Amniotic epithelial cell (primary cell): ENCODE data around the gene ZNF226.
"Not testable (repeated sequence)": the region's sequence is repeated elsewhere in the genome, so short reads cannot be mapped to it uniquely, and the experiment has no call there.

ENCODE experiments used
- DNase-seq: peaks from one replicate; pipeline ENCODE4 v3.0.0-alpha.2; 2010; ENCODE audit warnings: low read depth

ZNF226 gene

DNA sequence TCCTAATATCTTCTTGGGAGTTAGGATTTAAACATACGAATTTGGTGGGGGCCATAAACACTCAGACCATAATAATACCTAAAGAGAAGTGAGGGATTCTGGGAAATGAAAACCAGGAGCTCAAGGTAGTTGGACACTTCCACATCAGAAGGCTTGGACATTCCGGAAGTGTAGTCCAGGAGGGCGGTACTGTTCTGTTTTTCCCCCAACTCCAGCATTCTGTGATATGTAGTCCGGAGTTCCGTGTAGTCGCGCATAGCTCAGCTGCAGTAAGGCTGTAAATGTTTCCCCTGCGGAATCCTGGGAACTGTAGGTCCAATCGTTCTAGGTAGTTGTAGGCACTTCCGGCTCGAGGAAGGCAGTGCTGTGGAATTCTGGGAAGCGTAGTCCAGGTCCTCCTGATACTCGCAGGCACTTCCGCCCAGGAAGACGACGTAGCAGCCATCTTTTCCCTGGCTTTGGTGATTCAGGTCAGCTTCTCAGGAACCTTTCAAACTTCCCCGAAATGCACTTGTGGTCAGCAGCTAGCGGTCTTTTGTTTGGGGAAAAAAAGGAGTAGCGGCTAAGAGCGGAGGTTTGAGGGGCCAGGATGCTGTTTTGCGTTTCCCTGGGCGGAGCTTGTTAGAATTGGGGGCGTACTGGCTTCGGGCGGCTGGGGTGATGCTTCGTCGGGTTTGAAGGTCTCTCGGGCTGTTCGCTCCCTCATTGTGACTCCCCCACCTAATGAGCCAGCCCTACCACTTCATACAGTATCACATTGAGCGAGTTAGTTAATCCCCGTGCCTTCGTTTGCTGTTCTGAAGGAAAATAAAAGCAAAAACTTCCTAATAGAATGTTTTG is at the start of gene ZNF226:
Gene ZNF226, plus strand, starts transcription at position 428 of the 840 bp plus-strand sequence. CDS start 4,981 bp downstream, outside the sequence.
- DNase-seq = peak; percentile 100

DNA sequence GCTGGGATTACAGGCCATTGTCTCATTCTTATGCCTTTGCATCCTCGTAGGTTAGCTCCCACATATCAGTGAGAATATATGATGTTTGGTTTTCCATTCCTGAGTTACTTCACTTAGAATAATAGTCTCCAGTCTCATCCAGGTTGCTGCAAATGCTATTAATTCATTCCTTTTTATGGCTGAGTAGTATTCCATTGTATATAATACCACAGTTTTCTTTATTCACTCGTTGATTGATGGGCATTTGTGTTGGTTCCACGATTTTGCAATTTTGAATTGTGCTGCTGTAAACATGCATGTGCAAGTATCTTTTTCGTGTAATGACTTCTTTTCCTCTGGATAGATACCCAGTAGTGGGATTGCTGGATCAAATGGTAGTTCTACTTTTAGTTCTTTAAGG is 43.7 kb upstream of the ZNF226 start:
- not testable (repeated sequence) for DNase-seq

DNA sequence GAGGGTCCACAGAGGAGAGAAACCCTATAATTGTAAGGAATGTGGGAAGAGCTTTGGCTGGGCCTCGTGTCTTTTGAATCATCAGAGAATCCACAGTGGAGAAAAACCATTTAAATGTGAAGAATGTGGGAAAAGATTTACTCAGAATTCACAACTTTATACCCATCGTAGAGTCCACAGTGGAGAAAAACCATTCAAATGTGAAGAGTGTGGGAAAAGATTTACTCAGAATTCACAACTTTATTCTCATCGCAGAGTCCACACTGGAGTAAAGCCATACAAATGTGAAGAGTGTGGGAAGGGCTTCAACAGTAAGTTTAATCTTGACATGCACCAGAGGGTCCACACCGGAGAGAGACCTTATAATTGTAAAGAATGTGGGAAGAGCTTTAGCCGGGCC is 32.9 kb upstream of the ZNF226 start:
- DNase-seq = no peak

- peak; percentile 82 for DNase-seq
Measured at GRCh38 chr19:44141191-44142058, 23.5 kb upstream of the ZNF226 start, which contains the start of gene ZNF234. ZNF234 (plus strand) TSS chr19:44141554; CDS start chr19:44144633, 3,079 bp downstream.

- DNase-seq = peak; percentile 32
Measured at GRCh38 chr19:44142059-44142433, 22.9 kb upstream of the ZNF226 start.

- DNase-seq = no peak
Measured at GRCh38 chr19:44149776-44150175, 15.1 kb upstream of the ZNF226 start.

GRCh38 chr19:44151491-44151890 is 13.4 kb upstream of the ZNF226 start:
- no peak for DNase-seq

DNA sequence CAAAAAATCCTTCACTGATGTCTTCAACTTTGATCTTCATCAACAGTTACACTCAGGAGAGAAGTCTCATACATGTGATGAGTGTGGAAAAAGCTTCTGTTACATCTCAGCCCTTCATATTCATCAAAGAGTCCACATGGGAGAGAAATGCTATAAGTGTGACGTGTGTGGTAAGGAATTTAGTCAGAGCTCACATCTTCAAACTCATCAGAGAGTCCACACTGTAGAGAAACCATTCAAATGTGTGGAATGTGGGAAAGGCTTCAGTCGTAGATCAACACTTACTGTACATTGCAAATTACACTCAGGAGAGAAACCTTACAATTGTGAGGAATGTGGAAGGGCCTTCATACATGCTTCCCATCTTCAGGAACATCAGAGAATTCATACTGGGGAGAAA is 8.4 kb upstream of the ZNF226 start:
- DNase-seq = no peak

GRCh38 chr19:44163789-44164188 is 1.1 kb upstream of the ZNF226 start:
- DNase-seq = no peak

DNA sequence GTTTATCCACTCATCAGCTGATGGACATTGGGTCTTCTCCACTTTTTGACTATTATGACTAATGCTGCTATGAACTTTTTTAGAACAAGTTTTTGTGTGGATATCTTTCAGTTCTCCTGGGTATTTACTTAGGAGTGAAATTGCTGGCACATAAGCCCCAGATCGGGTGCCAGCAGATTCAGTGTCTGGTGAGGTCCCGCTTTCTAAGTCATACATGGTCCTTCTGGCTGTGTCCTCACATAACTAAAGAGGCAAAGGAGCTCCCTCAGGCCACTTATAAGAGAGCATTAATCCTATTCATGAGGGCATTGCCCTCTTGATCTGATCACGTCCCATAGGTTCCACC is 600 bp upstream of the ZNF226 start:
- no peak for DNase-seq

DNA sequence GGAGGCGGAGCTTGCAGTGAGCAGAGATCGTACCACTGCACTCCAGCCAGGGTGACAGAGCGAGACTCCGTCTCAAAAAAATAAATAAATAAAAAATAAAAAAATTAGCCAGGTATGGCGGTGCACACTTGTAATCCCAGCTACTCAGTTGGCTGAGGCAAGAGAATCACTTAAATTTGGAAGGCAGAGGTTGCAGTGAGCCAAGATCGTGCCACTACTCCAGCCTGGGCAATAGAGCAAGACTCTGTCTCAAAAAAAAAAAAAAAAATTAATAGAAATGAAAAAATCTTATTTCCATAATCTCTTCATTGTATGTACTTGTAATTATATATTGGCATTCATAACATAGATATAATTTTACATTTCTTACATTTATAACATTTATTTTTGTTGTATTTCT is 5.8 kb downstream of the ZNF226 start:
- DNase-seq = not testable (repeated sequence)

GRCh38 chr19:44176590-44176989 is 11.7 kb downstream of the ZNF226 start:
- peak; percentile 49 for DNase-seq

DNA sequence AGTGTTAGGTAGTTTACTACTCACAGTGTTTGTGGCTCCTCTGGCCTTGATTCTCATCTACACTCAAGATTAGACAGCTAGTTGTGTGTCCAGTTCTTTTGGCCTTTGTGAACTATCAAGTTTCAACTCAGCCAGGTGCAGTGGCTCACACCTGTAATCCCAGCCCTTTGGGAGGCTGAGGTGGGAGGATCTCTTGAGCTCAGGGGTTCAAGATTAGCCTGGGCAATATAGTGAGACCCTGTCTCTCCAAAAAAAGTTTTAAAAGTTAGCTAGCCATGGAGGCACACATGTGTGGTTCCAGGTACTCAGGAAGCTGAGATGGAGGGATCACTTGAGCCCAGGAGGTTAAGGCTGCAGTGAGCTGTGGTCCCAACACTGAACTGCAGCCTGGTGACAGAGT is 16.1 kb downstream of the ZNF226 start:
- DNase-seq = no peak

DNA sequence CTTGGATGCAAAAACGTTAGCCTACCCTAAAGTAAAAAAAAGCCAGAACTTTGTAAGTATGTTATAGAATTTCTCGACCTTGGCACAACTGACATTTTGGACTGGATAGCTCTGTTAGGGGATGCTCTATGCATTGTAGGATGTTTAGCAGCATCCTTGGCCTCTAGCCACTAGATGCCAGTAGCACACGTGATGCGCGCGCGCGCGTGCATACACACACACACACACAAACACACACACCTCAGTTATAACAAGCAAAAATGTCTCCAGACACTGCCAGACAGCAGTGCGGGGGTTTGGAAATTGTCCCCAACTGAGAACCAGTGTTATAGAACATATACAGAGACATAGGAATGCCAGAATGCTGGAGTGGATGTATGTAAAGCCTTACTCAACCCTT is 17.2 kb downstream of the ZNF226 start:
- no peak for DNase-seq

GRCh38 chr19:44190020-44190419 is 25.1 kb downstream of the ZNF226 start:
- no peak for DNase-seq

DNA sequence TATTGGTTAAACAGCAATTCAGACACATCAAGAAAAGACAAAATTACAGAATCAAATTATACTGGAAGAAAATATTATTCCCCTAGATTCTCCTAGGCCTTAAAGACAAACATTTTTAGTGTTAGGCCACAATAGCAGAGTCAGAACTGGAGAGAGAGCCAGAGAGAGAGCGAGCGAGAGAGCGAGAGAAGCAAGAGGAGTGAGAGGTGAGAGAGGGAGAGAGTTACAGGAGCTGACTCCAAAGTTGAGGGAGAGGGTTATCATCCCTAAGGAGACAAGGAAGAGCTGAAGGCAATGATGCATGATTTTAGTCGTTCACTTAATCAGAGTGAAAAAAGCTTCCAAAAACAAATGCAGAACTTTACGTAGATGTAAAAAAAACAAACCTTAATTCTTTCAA is 27.2 kb downstream of the ZNF226 start:
- DNase-seq = no peak

- DNase-seq = no peak
Measured at GRCh38 chr19:44196772-44197171, 31.9 kb downstream of the ZNF226 start.

DNA sequence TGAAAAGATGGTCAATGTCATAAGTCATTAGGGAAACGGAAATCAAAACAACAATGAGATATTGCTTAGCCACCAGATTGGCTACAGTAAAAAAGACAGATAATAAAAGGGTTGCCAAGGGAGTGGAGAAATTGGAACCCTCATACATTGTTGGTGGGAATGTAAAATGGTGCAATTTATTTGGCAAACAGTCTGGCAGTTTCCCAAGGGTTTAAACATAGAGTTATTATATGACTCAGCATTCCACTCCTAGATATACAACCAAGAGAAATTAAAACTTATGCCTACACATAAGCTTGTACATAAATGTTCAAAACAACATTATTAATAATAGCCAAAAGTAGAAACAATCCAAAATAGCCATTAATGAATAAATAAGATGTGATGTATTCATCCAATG is 37.6 kb downstream of the ZNF226 start:
- DNase-seq = peak; percentile 44

- no peak for DNase-seq
Measured at GRCh38 chr19:44202974-44203373, 38.1 kb downstream of the ZNF226 start.

DNA sequence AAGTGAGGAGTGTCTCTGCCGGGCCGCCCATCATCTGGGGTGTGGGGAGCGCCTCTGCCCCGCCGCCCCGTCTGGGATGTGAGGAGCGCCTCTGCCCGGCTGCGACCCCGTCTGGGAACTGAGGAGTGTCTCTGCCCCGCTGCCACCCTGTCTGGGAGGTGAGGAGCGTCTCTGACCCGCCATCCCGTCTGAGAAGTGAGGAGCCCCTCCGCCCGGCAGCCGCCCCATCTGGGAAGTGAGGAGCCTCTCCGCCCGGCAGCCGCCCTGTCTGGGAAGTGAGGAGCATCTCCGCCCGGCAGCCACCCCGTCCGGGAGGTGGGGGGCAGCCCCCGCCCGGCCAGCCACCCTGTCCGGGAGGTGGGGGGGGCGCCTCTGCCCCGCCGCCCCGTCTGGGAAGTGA is 39.0 kb downstream of the ZNF226 start:
- not testable (repeated sequence) for DNase-seq

DNA sequence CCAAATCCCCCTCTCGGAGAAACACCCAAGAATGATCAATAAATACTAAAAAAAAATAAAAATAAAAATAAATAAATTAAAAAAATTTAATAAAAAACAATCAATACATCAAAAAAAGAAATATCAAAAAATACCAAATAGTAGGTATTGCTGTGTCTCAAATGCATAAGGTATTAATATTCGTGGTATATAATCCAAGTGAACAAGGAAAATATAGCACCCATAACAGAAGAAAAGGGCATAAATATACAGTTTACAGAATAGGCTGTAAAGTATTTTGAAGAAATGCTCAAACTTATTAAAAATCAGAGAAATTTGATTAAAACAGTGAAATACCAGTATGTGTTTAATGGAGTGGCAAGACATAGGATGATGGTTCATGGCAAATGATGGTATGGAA is 39.9 kb downstream of the ZNF226 start:
- no peak for DNase-seq

DNA sequence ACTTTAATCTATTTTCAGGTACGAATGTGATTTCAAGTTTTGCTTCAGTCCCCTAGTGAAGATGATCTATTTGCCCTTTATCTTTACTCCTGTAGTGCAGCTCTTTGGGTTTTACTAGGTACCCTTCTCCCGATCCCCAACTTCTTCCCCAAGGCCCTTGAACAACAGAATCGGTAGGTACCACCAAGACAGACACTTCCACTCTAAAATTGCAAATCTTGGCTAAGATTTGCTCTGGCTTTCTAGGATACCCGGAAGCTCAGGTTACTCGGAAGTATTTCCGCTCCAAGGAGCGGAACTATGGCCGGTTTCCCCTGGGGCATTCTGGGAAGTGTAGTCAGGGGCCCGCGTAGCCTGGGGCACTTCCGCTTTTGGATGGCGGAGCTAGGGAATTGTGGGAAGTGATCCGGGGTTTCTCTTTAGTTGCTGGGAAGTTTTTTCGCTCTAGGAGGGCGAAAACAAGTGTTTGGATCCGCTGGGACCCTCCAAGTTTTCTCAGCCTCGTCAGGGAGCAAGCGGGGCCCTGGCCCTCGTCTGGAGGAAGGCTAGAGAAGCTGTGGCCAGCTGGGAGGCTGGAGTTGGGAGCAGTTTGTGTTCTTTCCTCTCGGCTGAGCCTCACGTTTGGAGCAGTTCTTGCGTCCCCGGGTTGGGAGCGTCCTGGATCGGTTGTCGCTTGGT is 42.4 kb downstream of the ZNF226 start:
- DNase-seq = peak; percentile 94
